GM12892 (cell line): Measurements from ENCODE around the gene TYRO3.
A peak's percentile ranks its signal among the peaks of the same experiment; 100 is the strongest.

Source experiments
- DNase-seq: peaks from one replicate; pipeline ENCODE4 v3.0.0; 2011; ENCODE audit not compliant: insufficient read length
- FAIRE-seq: peaks from 2 replicates; lab custom pipeline; 2011; peaks lifted over from hg19 to GRCh38; lab: Jason Lieb, UNC
- POLR2A ChIP-seq: IDR thresholded peaks from 2 replicates; pipeline ENCODE4 v1.6.1; 2011; ENCODE audit warnings: low read depth, low read length, control low read depth
- POLR2AphosphoS5 ChIP-seq: IDR thresholded peaks from 2 replicates; pipeline ENCODE4 v1.6.1; 2011; ENCODE audit warnings: low read depth, low read length, control low read depth
- TAF1 ChIP-seq: IDR thresholded peaks from 2 replicates; pipeline ENCODE4 v1.6.1; 2011; ENCODE audit warnings: low read depth, mild to moderate bottlenecking, control low read depth, low read length, borderline replicate concordance

The TYRO3 gene

DNA sequence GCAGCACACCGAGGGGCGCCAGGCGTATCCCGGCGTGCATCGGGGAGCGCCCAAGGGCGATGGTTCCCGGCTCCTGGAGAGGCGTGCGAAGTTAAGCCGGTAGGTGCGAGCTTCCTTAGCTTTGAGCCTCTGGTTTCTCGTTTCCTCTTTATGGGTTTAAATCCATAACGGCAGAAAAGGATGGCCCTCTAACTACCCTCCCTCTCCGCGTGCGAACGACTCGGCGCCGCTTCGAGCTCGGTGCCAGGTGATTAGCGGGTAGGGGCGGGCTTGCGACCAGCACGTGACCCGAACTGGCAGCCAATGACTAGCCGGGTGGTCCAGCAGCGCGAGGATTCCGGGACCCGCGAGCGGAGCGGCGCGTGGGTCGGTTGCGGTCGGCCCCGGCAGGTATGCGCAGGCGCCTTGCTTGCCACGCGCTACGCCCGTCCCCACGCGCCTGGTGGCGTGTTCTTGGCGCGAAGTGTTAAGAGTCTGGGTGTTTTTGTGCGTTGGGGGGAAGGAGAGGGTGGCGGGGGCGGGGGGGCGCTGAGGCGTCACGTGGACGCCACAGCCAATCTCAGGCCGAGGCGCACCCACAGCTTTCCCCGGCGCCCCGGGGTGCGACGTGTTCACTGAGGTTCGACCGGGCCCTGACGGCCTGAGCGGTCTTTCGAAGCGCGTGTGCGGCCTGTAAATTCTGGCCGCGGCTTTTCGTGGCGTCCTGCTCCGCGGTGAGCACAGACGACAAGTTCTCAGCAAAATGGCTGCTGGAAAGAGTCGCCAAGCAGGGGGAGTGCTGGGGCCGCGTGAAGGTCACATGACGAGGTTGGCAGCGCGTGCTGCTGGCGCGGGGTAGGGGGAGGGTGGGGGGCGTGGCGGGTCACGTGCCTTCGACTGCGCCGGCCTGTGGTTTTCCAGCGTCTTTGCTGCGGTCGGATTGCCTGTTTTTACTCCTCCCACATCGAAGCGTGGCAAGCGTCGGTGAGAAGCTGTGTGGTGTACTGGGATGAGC lies 62.5 kb downstream of the TYRO3 start:
- FAIRE-seq = peak; percentile 33
- no peak for TF ChIP-seq POLR2A
- no peak for TF ChIP-seq POLR2AphosphoS5
- TF ChIP-seq TAF1 = no peak
- DNase-seq = peak; percentile 61

DNA sequence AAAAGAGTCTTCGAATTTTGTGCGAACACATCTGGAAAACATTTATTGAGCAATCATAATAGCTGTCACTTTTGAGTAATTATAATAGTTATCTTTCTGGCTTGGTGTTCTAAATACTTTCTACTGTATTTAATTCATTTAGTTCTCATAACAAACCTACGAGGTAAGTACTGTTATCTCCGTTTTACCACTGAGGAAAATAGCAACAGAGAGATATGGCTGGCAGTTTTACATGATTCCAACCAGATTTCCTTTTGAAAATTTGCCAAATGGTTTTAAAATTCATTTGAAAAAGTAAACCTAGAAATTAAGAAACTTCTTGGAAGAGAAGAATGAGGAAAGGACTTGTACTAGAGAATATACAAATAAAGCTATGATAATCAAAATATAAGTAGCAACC lies 63.9 kb downstream of the TYRO3 start:
- DNase-seq (no peak), FAIRE-seq (no peak)
- TF ChIP-seq POLR2A (no peak), TAF1 (no peak), POLR2AphosphoS5 (no peak)

DNA sequence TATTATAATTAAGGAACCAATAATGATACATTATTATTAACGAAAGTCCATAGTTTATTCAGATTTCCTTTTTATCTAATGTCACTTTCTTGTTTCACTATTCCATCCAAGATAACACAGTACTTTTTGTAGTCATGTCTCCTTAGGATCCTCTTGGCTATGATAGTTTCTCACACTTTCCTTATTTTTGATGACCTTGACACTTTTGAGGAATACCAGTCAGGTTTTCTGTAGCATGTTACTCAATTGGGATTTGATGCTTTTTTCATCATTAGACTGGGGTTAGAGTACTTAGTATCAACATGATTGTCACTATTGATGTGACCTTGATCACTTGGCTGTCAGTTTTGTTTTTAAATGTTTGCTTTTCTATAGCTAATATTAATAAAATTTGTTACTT lies 68.2 kb downstream of the TYRO3 start:
- TF ChIP-seq TAF1 (no peak), POLR2AphosphoS5 (no peak), POLR2A (no peak)
- DNase-seq (no peak), FAIRE-seq (no peak)

DNA sequence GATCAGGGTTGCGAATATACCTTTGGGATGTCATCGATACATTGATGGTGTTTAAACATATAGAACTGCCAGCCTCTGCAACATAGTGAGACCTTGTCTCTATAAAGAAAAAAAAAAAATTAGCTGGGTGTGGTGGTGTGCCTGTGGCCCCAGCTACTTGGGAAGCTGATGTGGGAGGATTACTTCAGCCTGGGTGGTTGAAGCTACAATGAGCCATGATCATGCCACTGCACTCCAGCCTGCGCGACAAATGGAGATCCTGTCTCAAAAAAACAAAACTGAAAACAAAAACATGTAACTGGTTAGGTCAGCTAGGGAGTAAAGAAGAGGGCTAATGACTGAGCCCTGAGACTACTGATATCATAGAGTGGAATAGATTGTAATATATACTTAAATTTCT lies 70.5 kb downstream of the TYRO3 start:
- DNase-seq (no peak), FAIRE-seq (no peak)
- TF ChIP-seq POLR2A = no peak
- no peak for TF ChIP-seq POLR2AphosphoS5
- no peak for TF ChIP-seq TAF1

DNA sequence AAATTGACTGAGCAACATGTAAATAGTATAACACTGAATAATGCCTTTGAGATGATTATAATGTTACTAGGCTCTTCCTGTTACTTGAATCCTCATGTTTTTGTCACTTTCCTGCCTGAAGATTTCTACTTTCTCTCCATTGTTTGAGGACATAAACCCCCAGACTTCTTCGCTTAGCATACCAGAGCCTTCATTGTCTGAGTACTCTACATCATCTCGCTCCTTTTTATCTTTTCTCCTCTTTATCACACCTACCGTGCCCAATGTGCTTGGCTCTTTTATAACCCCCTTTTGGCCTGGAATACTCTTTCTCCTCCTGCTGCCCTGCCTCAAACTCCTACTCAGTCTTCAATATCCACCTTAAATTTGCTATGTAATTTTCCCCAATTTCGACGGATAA lies 70.9 kb downstream of the TYRO3 start:
- FAIRE-seq = no peak
- no peak for DNase-seq
- TF ChIP-seq POLR2A (no peak), POLR2AphosphoS5 (no peak), TAF1 (no peak)

DNA sequence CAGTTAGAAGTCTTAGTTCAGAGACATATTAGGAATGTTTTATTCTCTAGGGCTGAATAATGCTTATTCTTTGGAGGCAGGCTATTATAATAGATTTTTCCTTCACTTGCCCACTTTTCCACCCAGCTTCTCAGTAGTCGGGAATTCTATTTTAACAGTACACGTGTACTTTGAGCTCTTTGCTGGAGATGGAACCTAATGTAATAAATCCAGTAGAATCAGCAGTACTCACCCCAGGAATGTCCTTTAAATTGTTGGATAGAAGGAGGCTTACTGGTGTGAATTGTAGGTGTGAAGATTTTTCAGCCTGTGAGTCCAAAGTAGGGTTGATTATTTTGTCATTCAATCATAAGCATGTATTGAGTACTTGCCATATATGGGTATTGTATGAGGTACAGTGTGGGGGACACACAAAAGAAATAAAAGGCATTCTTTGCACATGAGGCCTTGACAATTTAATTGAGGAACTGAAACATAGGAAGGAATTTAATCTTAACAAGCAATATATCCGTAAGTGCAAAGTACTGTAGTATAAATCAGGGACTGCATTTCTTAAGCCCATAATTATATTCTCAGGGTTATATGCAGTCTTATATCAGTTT lies 71.7 kb downstream of the TYRO3 start:
- no peak for FAIRE-seq
- TF ChIP-seq TAF1 (no peak), POLR2A (no peak), POLR2AphosphoS5 (no peak)
- DNase-seq = no peak

DNA sequence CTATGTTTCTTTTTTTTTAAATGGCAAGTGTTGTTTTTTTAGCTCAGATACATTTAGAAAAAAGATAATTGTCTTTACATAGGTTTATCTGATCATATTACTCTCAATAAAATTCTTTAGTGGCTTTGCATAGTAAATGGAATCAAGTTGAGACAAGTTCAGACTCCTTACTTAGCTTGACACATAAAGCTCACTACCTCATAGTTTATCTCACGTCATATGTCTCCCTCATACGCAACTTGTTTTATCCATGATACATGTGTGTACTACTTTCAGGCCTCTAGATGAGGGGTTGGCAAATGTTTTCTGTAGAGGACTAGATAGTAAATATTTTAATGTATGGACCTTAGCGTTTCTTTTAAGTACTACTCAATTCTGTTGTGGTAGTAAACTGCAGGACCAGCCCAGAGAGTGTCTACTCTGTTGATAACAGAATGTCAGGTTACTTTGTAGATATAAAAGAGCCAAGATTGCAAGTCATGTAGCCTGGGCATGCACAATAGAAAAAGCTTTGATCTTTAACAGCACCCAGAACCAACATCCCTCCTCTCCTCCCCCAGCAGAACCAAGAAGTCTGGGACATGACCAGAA lies 73.0 kb downstream of the TYRO3 start:
- FAIRE-seq = no peak
- no peak for DNase-seq

More for the DNA sequence above, 73.0 kb downstream of the TYRO3 start:
- TF ChIP-seq TAF1 = no peak
- no peak for TF ChIP-seq POLR2A
- TF ChIP-seq POLR2AphosphoS5 = no peak
